CD4-positive, alpha-beta T cell treated with Interleukin-17A for 1 hour (primary cell): ENCODE measurements around the gene PDS5B.
"Not testable (repeated sequence)": the region's sequence is repeated elsewhere in the genome, so short reads cannot be mapped to it uniquely, and the experiment has no call there.

ENCODE experiments used
- DNase-seq: peaks from one replicate; pipeline ENCODE4 v3.0.0-alpha.2; 2020

Gene PDS5B

GRCh38 chr13:32586080-32586900 is at the start of gene PDS5B:
Gene PDS5B, plus strand, starts transcription at chr13:32586452. Its CDS starts 62,321 bp downstream, at chr13:32648773.
- DNase-seq, result peak; percentile 96

GRCh38 chr13:32537580-32538142 is 48.6 kb upstream of the PDS5B start:
- DNase-seq, result peak; percentile 60

GRCh38 chr13:32538143-32538620 is 48.1 kb upstream of the PDS5B start:
- DNase-seq, result no peak

GRCh38 chr13:32538621-32539246 is 47.5 kb upstream of the PDS5B start, which contains the start of gene N4BP2L2:
Gene N4BP2L2, minus strand, starts transcription at chr13:32538795. Its CDS starts 1,768 bp downstream, at chr13:32537027.
- DNase-seq, result peak; percentile 95

- DNase-seq, result no peak
These were observed 44.0 kb upstream of the PDS5B start for GRCh38 chr13:32542221-32542620.

GRCh38 chr13:32545083-32545482 is 41.2 kb upstream of the PDS5B start:
- no peak for DNase-seq

GRCh38 chr13:32548837-32549236 is 37.4 kb upstream of the PDS5B start:
- DNase-seq, result no peak

GRCh38 chr13:32549788-32550187 is 36.5 kb upstream of the PDS5B start:
- DNase-seq, result no peak

- DNase-seq, result no peak
These were observed 32.5 kb upstream of the PDS5B start for GRCh38 chr13:32553720-32554119.

- no peak for DNase-seq
These were observed 30.6 kb upstream of the PDS5B start for GRCh38 chr13:32555613-32556012.

- not testable (repeated sequence) for DNase-seq
These were observed 25.4 kb upstream of the PDS5B start for GRCh38 chr13:32560842-32561241.

- not testable (repeated sequence) for DNase-seq
These were observed 10.6 kb upstream of the PDS5B start for GRCh38 chr13:32575687-32576086.

- no peak for DNase-seq
These were observed 9.2 kb upstream of the PDS5B start for GRCh38 chr13:32577032-32577431.

- DNase-seq, result peak; percentile 47
These were observed 5.0 kb upstream of the PDS5B start for GRCh38 chr13:32581177-32581786.

GRCh38 chr13:32582281-32582680 is 4.0 kb upstream of the PDS5B start:
- DNase-seq, result no peak

- no peak for DNase-seq
These were observed 3.3 kb upstream of the PDS5B start for GRCh38 chr13:32582991-32583390.

GRCh38 chr13:32585550-32586079 is 637 bp upstream of the PDS5B start:
- peak; percentile 5 for DNase-seq

- DNase-seq, result peak; percentile 62
These were observed 959 bp downstream of the PDS5B start for GRCh38 chr13:32587011-32587810.

- no peak for DNase-seq
These were observed 1.5 kb downstream of the PDS5B start for GRCh38 chr13:32587811-32588170.

GRCh38 chr13:32588736-32589135 is 2.5 kb downstream of the PDS5B start:
- no peak for DNase-seq

GRCh38 chr13:32589471-32589870 is 3.2 kb downstream of the PDS5B start:
- no peak for DNase-seq

GRCh38 chr13:32590266-32590665 is 4.0 kb downstream of the PDS5B start:
- DNase-seq, result no peak
